Stimulated activated CD4-positive, alpha-beta T cell treated with anti-CD3 and anti-CD28 coated beads, TNF-alpha, amount 100 ng/mL, for 1 hour (primary cell): ENCODE data around the gene SBK2.

Experiments
- DNase-seq, 3 donors: peaks; one replicate each; pipeline ENCODE4 v3.0.0-alpha.2; 2020; ENCODE audit warnings: low read depth in 3 of 3, low spot score in 1 of 3

SBK2 gene

GRCh38 chr19:55554741-55555152, 17.8 kb upstream of the SBK2 start:
- no peak for DNase-seq

- no peak for DNase-seq
Observed at GRCh38 chr19:55554302-55554701, 17.4 kb upstream of the SBK2 start.

GRCh38 chr19:55553217-55554182, 16.6 kb upstream of the SBK2 start:
- DNase-seq, result no peak

GRCh38 chr19:55552620-55553019, 15.7 kb upstream of the SBK2 start:
- DNase-seq, result no peak

- DNase-seq, result no peak
Observed at GRCh38 chr19:55552206-55552605, 15.3 kb upstream of the SBK2 start.

- DNase-seq, result no peak
Observed at GRCh38 chr19:55550321-55550650, 13.4 kb upstream of the SBK2 start.

- DNase-seq, result no peak
Observed at GRCh38 chr19:55549500-55550320, 12.8 kb upstream of the SBK2 start.

GRCh38 chr19:55546822-55547614, 10.1 kb upstream of the SBK2 start:
- DNase-seq, result no peak

- DNase-seq, result no peak
Observed at GRCh38 chr19:55546011-55546410, 9.1 kb upstream of the SBK2 start.

GRCh38 chr19:55545443-55545842, 8.5 kb upstream of the SBK2 start, which contains the start of gene SBK3:
TSS of gene SBK3 (minus strand) at chr19:55545543. CDS start at chr19:55545543, 0 bp downstream.
- DNase-seq, result no peak

GRCh38 chr19:55544776-55545439, 8.0 kb upstream of the SBK2 start:
- DNase-seq, result no peak

GRCh38 chr19:55544014-55544413, 7.1 kb upstream of the SBK2 start:
- no peak for DNase-seq

GRCh38 chr19:55543567-55543966, 6.6 kb upstream of the SBK2 start:
- DNase-seq, result no peak

GRCh38 chr19:55542292-55542855, 5.4 kb upstream of the SBK2 start:
- no peak for DNase-seq

GRCh38 chr19:55541091-55541490, 4.2 kb upstream of the SBK2 start:
- DNase-seq, result no peak

- DNase-seq, result no peak
Observed at GRCh38 chr19:55540619-55541018, 3.7 kb upstream of the SBK2 start.

- DNase-seq, result no peak
Observed at GRCh38 chr19:55539090-55539984, 2.4 kb upstream of the SBK2 start.

GRCh38 chr19:55538132-55538531, 1.2 kb upstream of the SBK2 start:
- no peak for DNase-seq

- DNase-seq, result no peak
Observed at GRCh38 chr19:55537741-55538111, 793 bp upstream of the SBK2 start.
